GM12892 (cell line): ENCODE measurements around the gene SAP30BP.

ENCODE experiments used
- POLR2A ChIP-seq: IDR thresholded peaks from 2 replicates; pipeline ENCODE4 v1.6.1; 2011; ENCODE audit warnings: low read depth, low read length, control low read depth
- POLR2AphosphoS5 ChIP-seq: IDR thresholded peaks from 2 replicates; pipeline ENCODE4 v1.6.1; 2011; ENCODE audit warnings: low read depth, low read length, control low read depth
- TAF1 ChIP-seq: IDR thresholded peaks from 2 replicates; pipeline ENCODE4 v1.6.1; 2011; ENCODE audit warnings: low read depth, mild to moderate bottlenecking, control low read depth, low read length, borderline replicate concordance

GRCh38 chr17:75658237-75658636 lies 8.9 kb upstream of the SAP30BP start:
- TF ChIP-seq TAF1 (no peak), POLR2AphosphoS5 (no peak), POLR2A (no peak)
